Measurements from ENCODE around the gene TLR2. TPM values are rescaled to one million over a fixed set of nuclear protein-coding genes. Genes with fewer than 3 reads are reported as not detected.

TLR2 gene, protein sequence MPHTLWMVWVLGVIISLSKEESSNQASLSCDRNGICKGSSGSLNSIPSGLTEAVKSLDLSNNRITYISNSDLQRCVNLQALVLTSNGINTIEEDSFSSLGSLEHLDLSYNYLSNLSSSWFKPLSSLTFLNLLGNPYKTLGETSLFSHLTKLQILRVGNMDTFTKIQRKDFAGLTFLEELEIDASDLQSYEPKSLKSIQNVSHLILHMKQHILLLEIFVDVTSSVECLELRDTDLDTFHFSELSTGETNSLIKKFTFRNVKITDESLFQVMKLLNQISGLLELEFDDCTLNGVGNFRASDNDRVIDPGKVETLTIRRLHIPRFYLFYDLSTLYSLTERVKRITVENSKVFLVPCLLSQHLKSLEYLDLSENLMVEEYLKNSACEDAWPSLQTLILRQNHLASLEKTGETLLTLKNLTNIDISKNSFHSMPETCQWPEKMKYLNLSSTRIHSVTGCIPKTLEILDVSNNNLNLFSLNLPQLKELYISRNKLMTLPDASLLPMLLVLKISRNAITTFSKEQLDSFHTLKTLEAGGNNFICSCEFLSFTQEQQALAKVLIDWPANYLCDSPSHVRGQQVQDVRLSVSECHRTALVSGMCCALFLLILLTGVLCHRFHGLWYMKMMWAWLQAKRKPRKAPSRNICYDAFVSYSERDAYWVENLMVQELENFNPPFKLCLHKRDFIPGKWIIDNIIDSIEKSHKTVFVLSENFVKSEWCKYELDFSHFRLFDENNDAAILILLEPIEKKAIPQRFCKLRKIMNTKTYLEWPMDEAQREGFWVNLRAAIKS
- total RNA-seq (0.21 and 1.4 TPM in 2 replicates), polyA plus RNA-seq (0.24 and 0.29 TPM in 2 replicates), polyA minus RNA-seq (0.87 TPM in 2 replicates), Bru-seq, nascent RNA (percentile 13 among the genes with signal in this experiment), BruChase-seq, experiment 1, labeled RNA remaining after a 6-hour chase (percentile 11 among the genes with signal in this experiment), BruChase-seq, experiment 2, labeled RNA remaining after a 2-hour chase (percentile 21 among the genes with signal in this experiment)
- 0.17 and 0.25 TPM in 2 replicates for polyA plus RNA-seq (2011; cell fraction: cytosol; rRNA removed)
- polyA plus RNA-seq (2011; cell fraction: nucleus; rRNA removed) = 0.41 and 0.95 TPM in 2 replicates
- not detected in 2 replicates for polyA plus RNA-seq (2012)
- polyA minus RNA-seq (2011; cell fraction: cytosol; rRNA and poly(A)+ RNA removed) = not detected
- polyA minus RNA-seq (2011; cell fraction: nucleus; rRNA and poly(A)+ RNA removed) = 0.29 TPM in 1 of 2 replicates, not detected in the other
- long read RNA-seq = 0 reads

DNA sequence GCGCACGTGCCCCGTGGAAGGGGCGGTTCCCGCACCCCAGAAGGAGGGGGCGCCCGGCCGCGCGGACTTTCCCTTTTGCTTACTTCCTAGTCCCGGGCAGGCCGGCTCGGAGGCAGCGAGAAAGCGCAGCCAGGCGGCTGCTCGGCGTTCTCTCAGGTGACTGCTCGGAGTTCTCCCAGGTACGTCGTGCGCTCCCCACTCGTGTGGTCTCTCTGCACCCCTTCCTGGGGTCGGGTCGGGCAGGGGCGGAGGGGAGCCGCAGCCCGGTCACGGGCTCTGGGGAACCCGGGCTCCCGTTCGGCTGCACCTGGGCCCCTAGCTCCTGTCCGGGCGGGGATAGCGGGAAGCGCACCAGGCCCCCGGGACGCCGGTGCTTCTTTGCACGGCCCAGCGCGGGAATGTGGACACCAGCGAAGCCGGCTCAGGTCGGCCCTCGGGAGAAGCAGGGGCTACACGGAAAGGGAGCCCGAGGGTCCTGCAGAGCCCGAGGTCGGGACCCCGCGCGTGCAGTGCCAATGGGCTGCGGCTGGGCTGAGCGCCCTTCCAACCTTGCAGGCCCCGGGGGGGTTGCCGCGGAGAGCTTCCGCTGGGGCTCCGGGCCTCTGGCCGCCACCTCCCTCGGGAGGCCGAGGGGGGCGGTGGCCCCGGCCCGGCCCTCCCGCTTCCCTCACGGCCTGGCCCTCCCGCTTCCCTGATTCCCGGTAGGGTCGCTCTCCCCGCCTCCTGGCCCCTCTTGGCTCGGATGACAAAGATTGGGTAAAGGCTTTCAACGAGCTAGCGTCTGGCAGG is at the start of gene TLR2:
TLR2 (plus strand) TSS at position 99 of the 789 bp plus-strand sequence. CDS start 18,628 bp downstream, outside the sequence.
- H3K4me3 ChIP-seq (replicated peaks in 1 of 3; ENCODE audit: insufficient read depth in 1 of 3, low read depth in 1 of 3, low read length in 3 of 3) = peak within 1 kb of the TSS in 1 of 3 experiments; percentile 32

More for the DNA sequence above, at the start of gene TLR2:
- ChIA-PET POLR2A (interaction anchor here (0.5 to 0.6 kb wide), 2 partner anchors 103 to 1217 kb away, joined by 3 read pairs; no protein-coding TSS in a partner anchor), CTCF (interaction anchor here (0.9 to 1.9 kb wide), 2 partner anchors 37 to 41 kb away, joined by 3 to 9 read pairs; no protein-coding TSS in a partner anchor)
- Histone ChIP-seq H4K20me1 (replicated peaks; ENCODE audit: control insufficient read depth, extremely low read depth, insufficient read depth, low read length) (no peaks in the 10 kb centered on the region), H3K27ac (ENCODE audit: insufficient read depth, low read depth, low read length) (no peak within 1 kb of the TSS), H3K9ac (replicated peaks; ENCODE audit: extremely low read depth, insufficient read depth, low read length) (no peak within 1 kb of the TSS), H3K9me1 (replicated peaks; ENCODE audit: control insufficient read depth, extremely low read depth, insufficient read depth, low read length) (no peaks in the 10 kb centered on the region), H3K4me2 (ENCODE audit: insufficient read depth, low read length) (peak within 1 kb of the TSS; percentile 23), H2AFZ (ENCODE audit: low read depth, low read length) (no peak within 1 kb of the TSS), H3K27me3 (ENCODE audit: control insufficient read depth in 2 of 2, insufficient read depth in 2 of 2, low read length in 2 of 2) (peaks cover 26 to 45% of the 10 kb centered on the region in 2 experiments), H3K4me1 (ENCODE audit: control insufficient read depth, extremely low read depth, insufficient read depth, low read length) (no peaks in the 10 kb centered on the region), H3K36me3 (ENCODE audit: control insufficient read depth in 2 of 2, extremely low read depth in 1 of 2, insufficient read depth in 2 of 2, low read length in 2 of 2) (no peaks in the 10 kb centered on the region), H3K9me3 (replicated peaks; ENCODE audit: control insufficient read depth, insufficient read depth, low read length) (no peaks in the 10 kb centered on the region), H3K79me2 (ENCODE audit: control insufficient read depth, insufficient read depth, low read length) (no peaks in the 10 kb centered on the region)
- TF ChIP-seq FOS (IDR thresholded peaks at IDR 0.05; ENCODE audit: borderline replicate concordance, insufficient read depth, low read length) (no peak), EZH2 (IDR thresholded peaks at IDR 0.05; ENCODE audit: borderline replicate concordance, low read depth, low read length, severe bottlenecking) (peak; percentile 85)
- FAIRE-seq (no peak), DNase-seq (ENCODE audit: low read depth, low spot score) (peak; percentile 17)
- dilution Hi-C loops (cut with MboI; ENCODE audit: extremely low pct_ligation_motif_present, low sequenced_read_pairs) = no loop called here
- no TSS peak for BruUV-seq (replicated peaks)
- intact Hi-C loops (cut with micrococcal nuclease) = no loop called here
